Activated CD4-positive, alpha-beta T cell treated with anti-CD3 and anti-CD28 coated beads, Interleukin-10, Interleukin-2, amounts not matched to agents 100 ng/mL and 50 ng/mL, durations not matched to agents 16 hours and 8 hours (primary cell): ENCODE results near the gene MPDZ.

Source experiments
- DNase-seq: peaks from one replicate; pipeline ENCODE4 v3.0.0-alpha.2; 2020

Gene MPDZ

GRCh38 chr9:13279284-13280141 lies at the start of gene MPDZ:
MPDZ (minus strand) TSS chr9:13279692; CDS start chr9:13250315, 29,377 bp downstream.
- DNase-seq, result no peak

- no peak for DNase-seq
Observed at GRCh38 chr9:13324988-13325387, 45.5 kb upstream of the MPDZ start.

- no peak for DNase-seq
Observed at GRCh38 chr9:13322828-13323550, 43.5 kb upstream of the MPDZ start.

GRCh38 chr9:13318027-13318426 lies 38.5 kb upstream of the MPDZ start:
- no peak for DNase-seq

GRCh38 chr9:13296972-13297371 lies 17.5 kb upstream of the MPDZ start:
- no peak for DNase-seq

GRCh38 chr9:13295556-13295955 lies 16.1 kb upstream of the MPDZ start:
- DNase-seq, result no peak

- DNase-seq, result no peak
Observed at GRCh38 chr9:13292782-13293181, 13.3 kb upstream of the MPDZ start.

- DNase-seq, result no peak
Observed at GRCh38 chr9:13292158-13292557, 12.7 kb upstream of the MPDZ start.

- DNase-seq, result no peak
Observed at GRCh38 chr9:13291718-13292117, 12.2 kb upstream of the MPDZ start.

GRCh38 chr9:13284011-13284410 lies 4.5 kb upstream of the MPDZ start:
- no peak for DNase-seq

GRCh38 chr9:13282998-13283397 lies 3.5 kb upstream of the MPDZ start:
- no peak for DNase-seq

GRCh38 chr9:13281356-13282016 lies 2.0 kb upstream of the MPDZ start:
- DNase-seq, result no peak

- no peak for DNase-seq
Observed at GRCh38 chr9:13278368-13279246, 885 bp downstream of the MPDZ start.

GRCh38 chr9:13278023-13278367 lies 1.5 kb downstream of the MPDZ start:
- no peak for DNase-seq

GRCh38 chr9:13274886-13275641 lies 4.4 kb downstream of the MPDZ start:
- DNase-seq, result no peak

GRCh38 chr9:13270734-13271133 lies 8.8 kb downstream of the MPDZ start:
- no peak for DNase-seq

GRCh38 chr9:13269589-13270452 lies 9.7 kb downstream of the MPDZ start:
- DNase-seq, result no peak

- DNase-seq, result no peak
Observed at GRCh38 chr9:13268469-13268868, 11.0 kb downstream of the MPDZ start.

GRCh38 chr9:13267743-13268142 lies 11.7 kb downstream of the MPDZ start:
- no peak for DNase-seq

GRCh38 chr9:13266167-13266566 lies 13.3 kb downstream of the MPDZ start:
- DNase-seq, result no peak

- DNase-seq, result no peak
Observed at GRCh38 chr9:13264788-13265187, 14.7 kb downstream of the MPDZ start.
